Small intestine (tissue), 7 donors: ENCODE measurements around the gene PSMB9. TPM values are rescaled to one million over a fixed set of nuclear protein-coding genes. Genes with fewer than 3 reads are reported as not detected.

Source experiments
- DNase-seq, 2 donors: peaks; one replicate each; pipeline versions ENCODE4 v3.0.0 to v3.0.0-alpha.2; 2013
- FAIRE-seq: peaks from 2 replicates; lab custom pipeline; 2012; peaks lifted over from hg19 to GRCh38; lab: Jason Lieb, UNC
- H3K27ac ChIP-seq, 3 donors: one replicate each; pipeline ENCODE4 v1.5.1; 2013; ENCODE audit warnings: low read length in 2 of 3, mild to moderate bottlenecking in 2 of 3, control low read depth in 1 of 3, inconsistent platforms in 1 of 3, low read depth in 1 of 3, moderate library complexity in 1 of 3
- H3K27me3 ChIP-seq, 3 donors: one replicate each; pipeline ENCODE4 v1.6.1; 2013; ENCODE audit warnings: low read length in 3 of 3, inconsistent platforms in 1 of 3; ENCODE audit not compliant: control insufficient read depth in 3 of 3, insufficient read depth in 3 of 3
- H3K36me3 ChIP-seq, 3 donors: one replicate each; pipeline ENCODE4 v1.6.1; 2013; ENCODE audit warnings: low read length in 3 of 3, inconsistent platforms in 1 of 3, low read depth in 1 of 3, mild to moderate bottlenecking in 1 of 3, moderate library complexity in 1 of 3; ENCODE audit not compliant: control insufficient read depth in 3 of 3, insufficient read depth in 2 of 3
- H3K4me1 ChIP-seq, 3 donors: one replicate each; pipeline ENCODE4 v1.6.1; 2013; ENCODE audit warnings: low read length in 2 of 3, inconsistent platforms in 1 of 3, low read depth in 1 of 3, mild to moderate bottlenecking in 1 of 3, moderate library complexity in 1 of 3; ENCODE audit not compliant: control insufficient read depth in 3 of 3, insufficient read depth in 2 of 3
- H3K4me3 ChIP-seq, 3 donors: one replicate each; pipeline ENCODE4 v1.5.1; 2013; ENCODE audit warnings: low read length in 3 of 3, control low read depth in 1 of 3, inconsistent platforms in 1 of 3, low read depth in 1 of 3, mild to moderate bottlenecking in 1 of 3, moderate library complexity in 1 of 3
- H3K9me3 ChIP-seq, 2 donors: one replicate each; pipeline ENCODE4 v1.6.1; 2013; ENCODE audit warnings: low read depth in 1 of 2, low read length in 1 of 2; ENCODE audit not compliant: control insufficient read depth in 2 of 2, insufficient read depth in 1 of 2
- WGBS, 3 donors: extraction: QIAGEN DNeasy Blood & Tissue Kit; methylation state at CpG; one replicate each; pipeline ENCODE4 v1.1.7; 2013; 5-methylcytosine and 5-hydroxymethylcytosine counted together
- polyA plus RNA-seq, 4 donors: library from polyadenylated mRNA; stranded (reverse) in 3 of 4; unstranded in 1 of 4; fragments of 200-250 nt in 3 of 4; fragments of 120-200 nt in 1 of 4; gene quantifications; one replicate each; pipeline versions ENCODE4 v1.2.1 to v1.2.3, GENCODE V29; 2013
- donor health status: healthy with polysubstance abuse.
- donor health status: control.
- donor health status: control.
- donor health status: Bipolar disorder and iron deficiency.
- donor health status: healthy.

PSMB9 gene
- polyA plus RNA-seq, 4 donors: 21.4 to 224 (median 211) TPM

DNA sequence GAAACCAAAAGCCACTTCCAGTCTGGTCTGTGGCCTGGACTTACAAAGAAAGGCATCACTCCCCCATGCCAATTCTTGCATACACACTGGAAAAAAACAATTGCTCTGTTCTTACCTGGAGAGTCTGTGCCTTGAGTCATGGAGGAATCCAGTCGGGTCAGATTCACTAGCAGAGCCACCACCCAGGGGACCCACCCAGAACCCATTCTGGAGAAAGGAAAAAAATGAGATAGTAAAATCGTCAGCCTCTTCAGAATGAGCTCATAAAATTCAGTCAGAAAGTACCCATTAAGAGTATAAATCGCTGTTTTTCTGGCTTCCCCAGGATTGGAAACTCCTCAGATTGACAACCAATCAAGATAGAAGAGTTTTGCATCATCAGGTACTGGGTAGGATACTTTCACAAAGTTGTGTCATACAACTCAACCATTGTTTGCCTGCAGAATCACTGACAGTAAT is 37.2 kb upstream of the PSMB9 start, which contains the start of gene HLA-DOB:
TSS of gene HLA-DOB (minus strand) at position 257 of the 459 bp plus-strand sequence. CDS start at position 206, 51 bp downstream.
- Histone ChIP-seq H3K4me1 (no peaks in the 10 kb centered on the region), H3K27me3 (peaks cover 0 to 13% (median 0%) of the 10 kb centered on the region in 3 donors), H3K4me3 (no peak within 1 kb of the TSS), H3K36me3 (no peaks in the 10 kb centered on the region), H3K27ac (peak within 1 kb of the TSS in 1 of 3 donors; percentile 73), H3K9me3 (no peaks in the 10 kb centered on the region)
- DNase-seq (peak; percentile 47 to 49), FAIRE-seq (no peak)
- WGBS, 3 donors: 12 to 37% (median 22%) methylated on average over 3 of the region's 3 CpGs

DNA sequence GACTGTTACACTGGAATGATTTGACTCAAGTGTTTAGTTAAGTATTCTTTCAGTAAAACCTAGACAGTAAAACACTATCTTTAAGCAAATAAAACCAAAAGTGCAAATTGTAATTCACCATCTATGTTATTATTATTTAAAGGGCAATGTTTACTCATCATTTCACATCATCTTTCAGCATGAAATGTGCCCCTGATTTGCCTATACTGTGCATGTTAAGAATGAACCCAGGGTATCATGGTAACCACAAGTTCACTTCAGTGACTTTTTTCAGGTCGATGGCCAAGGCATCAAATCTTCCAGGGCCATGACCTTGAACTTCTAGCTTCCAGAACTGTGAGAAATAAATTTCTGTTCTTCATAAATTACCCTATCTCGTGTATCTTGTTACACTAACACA is 35.1 kb upstream of the PSMB9 start:
- no peak for DNase-seq
- Histone ChIP-seq H3K4me1 (no peaks in the 10 kb centered on the region), H3K27me3 (peaks cover 0 to 5% (median 0%) of the 10 kb centered on the region in 3 donors), H3K36me3 (no peaks in the 10 kb centered on the region), H3K27ac (no peak overlapping the region), H3K9me3 (no peaks in the 10 kb centered on the region), H3K4me3 (no peak overlapping the region)
- FAIRE-seq: no peak
- WGBS, 3 donors: 63 to 70% (median 63%) methylated on average over 2 of the region's 2 CpGs

DNA sequence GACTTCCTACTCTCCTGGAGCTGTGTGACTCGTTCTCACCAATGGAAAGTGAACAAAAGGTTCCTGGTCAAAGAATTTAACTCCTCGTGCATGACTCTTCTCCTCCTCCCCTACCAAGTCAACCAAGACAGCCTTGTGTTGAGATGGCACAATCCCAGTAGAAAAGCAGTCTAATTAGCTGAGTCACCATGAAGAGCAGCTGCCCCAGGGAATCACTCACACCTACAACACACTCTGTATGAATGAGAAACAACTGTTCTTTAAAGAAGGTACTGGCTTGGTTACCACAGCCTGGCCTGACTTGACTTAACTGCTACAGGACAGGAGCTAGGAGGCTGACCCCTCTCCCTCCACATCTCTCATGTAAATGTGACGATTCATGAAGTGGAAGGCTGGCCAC is 34.3 kb upstream of the PSMB9 start:
- DNase-seq (no peak), FAIRE-seq (no peak)
- H3K27me3 ChIP-seq: peaks cover 0 to 5% (median 0%) of the 10 kb centered on the region in 3 donors
- no peaks in the 10 kb centered on the region for H3K4me1 ChIP-seq
- H3K9me3 ChIP-seq: no peaks in the 10 kb centered on the region
- H3K27ac ChIP-seq: no peak overlapping the region
- 70 to 75% (median 72%) methylated on average over 3 of the region's 3 CpGs for WGBS, 3 donors
- H3K4me3 ChIP-seq: no peak overlapping the region
- no peaks in the 10 kb centered on the region for H3K36me3 ChIP-seq

DNA sequence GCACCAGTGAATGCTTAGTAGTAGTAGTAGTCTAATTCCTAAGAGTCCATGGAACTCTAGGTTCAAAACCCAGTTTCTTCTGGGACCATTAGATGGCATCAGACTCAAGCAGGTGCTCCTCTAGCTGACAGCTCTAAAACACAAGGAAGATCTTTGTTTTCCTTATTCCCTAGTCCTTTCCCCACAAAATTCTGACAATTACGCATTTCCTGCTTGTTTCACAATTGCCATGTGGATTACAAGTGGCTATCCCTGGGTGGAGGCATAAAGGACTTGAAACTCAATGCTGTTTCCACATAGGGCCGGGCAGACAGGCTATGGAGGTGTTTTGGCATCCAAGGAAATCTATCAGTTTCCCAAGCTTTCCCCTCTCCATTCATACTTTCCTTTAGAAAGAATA is 28.0 kb upstream of the PSMB9 start:
- no peak for FAIRE-seq
- Histone ChIP-seq H3K27me3 (no peaks in the 10 kb centered on the region), H3K4me1 (no peaks in the 10 kb centered on the region), H3K9me3 (no peaks in the 10 kb centered on the region), H3K27ac (peak overlapping the region in 1 of 3 donors; percentile 8), H3K4me3 (no peak overlapping the region), H3K36me3 (peaks cover 13 to 19% (median 17%) of the 10 kb centered on the region in 3 donors)
- peak; percentile 52 to 55 for DNase-seq
- 28 to 43% (median 37%) methylated on average over 2 of the region's 2 CpGs for WGBS, 3 donors

DNA sequence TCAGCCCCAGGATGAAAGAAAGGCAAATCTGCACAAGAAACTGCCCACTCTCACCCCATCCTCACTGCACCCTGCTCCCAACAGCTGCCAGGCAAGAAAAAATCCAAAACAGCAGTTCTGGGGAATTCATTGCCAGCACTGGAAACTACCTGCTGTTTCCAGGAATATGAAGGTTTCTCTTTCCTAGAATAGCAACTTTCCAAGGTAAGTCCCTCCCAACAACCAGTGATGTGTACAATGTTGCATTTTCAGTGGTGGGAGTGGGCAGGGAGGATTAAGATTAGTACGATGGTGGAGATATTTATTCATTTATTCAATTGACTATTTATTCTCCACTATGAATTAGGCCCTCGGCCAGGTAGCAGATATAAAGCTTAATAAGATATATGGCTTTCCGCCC is 27.0 kb upstream of the PSMB9 start:
- no peak for FAIRE-seq
- Histone ChIP-seq H3K4me1 (no peaks in the 10 kb centered on the region), H3K9me3 (no peaks in the 10 kb centered on the region), H3K4me3 (no peak overlapping the region), H3K27me3 (no peaks in the 10 kb centered on the region), H3K36me3 (peaks cover 13 to 22% (median 19%) of the 10 kb centered on the region in 3 donors), H3K27ac (no peak overlapping the region)
- 57 to 69% (median 57%) methylated on average over 3 of the region's 3 CpGs for WGBS, 3 donors
- no peak for DNase-seq

DNA sequence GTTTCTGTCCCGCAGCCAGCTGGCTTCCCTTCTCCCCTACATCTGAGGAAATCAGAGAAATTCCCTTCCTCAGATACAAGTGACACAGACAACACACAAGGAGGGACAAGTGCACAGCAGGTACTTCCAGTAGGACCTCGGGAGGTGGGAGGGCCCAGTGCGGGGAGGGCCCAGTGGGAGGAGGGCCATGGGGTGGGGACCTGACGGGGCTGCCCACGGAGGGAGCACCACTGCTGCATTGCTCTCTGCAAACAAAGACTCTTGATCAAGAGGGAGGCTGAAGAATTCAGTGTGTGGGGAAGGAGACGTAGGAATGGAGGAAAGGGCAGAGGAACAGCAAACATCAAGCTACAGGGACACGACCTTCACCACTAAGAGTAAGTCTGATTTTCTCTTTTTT is 24.5 kb upstream of the PSMB9 start:
- FAIRE-seq (no peak), DNase-seq (no peak)
- Histone ChIP-seq H3K9me3 (no peaks in the 10 kb centered on the region), H3K27ac (no peak overlapping the region), H3K4me1 (no peaks in the 10 kb centered on the region), H3K27me3 (no peaks in the 10 kb centered on the region), H3K4me3 (no peak overlapping the region), H3K36me3 (peaks cover 13 to 28% (median 23%) of the 10 kb centered on the region in 3 donors)
- WGBS, 3 donors: 73 to 81% (median 73%) methylated on average over 7 of the region's 7 CpGs

DNA sequence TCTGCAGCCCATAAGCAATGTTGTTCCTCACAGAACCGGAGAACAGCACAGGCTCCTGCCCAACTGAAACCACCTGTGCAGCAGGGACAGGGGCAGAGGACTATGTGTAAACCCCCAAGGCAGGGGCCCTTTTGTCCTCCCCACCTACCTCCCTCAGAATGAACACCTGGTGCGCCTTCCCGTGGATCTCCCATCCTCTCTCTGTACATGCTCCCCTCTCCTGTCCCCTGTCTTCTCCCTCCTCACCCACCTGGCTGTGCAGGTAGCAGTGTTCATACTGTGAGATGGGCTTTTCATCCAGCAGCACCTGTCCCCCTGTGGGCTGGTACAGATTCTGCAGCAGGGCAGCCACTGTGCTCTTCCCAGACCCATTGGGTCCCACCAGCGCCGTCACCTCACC is 24.0 kb upstream of the PSMB9 start:
- peaks cover 13 to 33% (median 24%) of the 10 kb centered on the region in 3 donors for H3K36me3 ChIP-seq
- H3K27me3 ChIP-seq: no peaks in the 10 kb centered on the region
- no peaks in the 10 kb centered on the region for H3K9me3 ChIP-seq
- no peak overlapping the region for H3K27ac ChIP-seq
- 90 to 97% (median 96%) methylated on average over 5 of the region's 5 CpGs for WGBS, 3 donors
- no peak overlapping the region for H3K4me3 ChIP-seq
- FAIRE-seq (no peak), DNase-seq (no peak)
- H3K4me1 ChIP-seq: no peaks in the 10 kb centered on the region

DNA sequence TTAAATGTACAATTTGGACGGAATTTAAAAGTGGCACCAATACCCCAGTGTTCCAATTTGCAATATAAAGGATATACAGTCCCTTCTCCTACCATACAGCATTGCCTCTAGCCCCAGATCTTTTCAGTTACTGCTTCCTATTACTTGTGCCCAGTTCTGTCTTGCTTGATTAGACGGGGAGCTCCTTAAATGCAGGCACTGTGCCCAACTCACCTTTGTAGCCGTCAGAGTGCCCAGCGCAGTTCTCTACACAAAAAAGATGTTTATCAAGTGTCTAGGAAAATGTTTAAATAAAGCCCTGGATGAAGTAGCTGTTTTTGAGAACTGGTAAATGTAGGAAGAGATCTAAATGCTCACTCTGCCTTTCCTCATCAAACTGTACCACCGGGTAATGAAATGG is 23.1 kb upstream of the PSMB9 start:
- DNase-seq (no peak), FAIRE-seq (no peak)
- Histone ChIP-seq H3K4me1 (no peaks in the 10 kb centered on the region), H3K27me3 (no peaks in the 10 kb centered on the region), H3K27ac (no peak overlapping the region), H3K36me3 (peaks cover 13 to 39% (median 31%) of the 10 kb centered on the region in 3 donors), H3K4me3 (no peak overlapping the region), H3K9me3 (no peaks in the 10 kb centered on the region)
- 84 to 93% (median 88%) methylated on average over 5 of the region's 5 CpGs for WGBS, 3 donors

DNA sequence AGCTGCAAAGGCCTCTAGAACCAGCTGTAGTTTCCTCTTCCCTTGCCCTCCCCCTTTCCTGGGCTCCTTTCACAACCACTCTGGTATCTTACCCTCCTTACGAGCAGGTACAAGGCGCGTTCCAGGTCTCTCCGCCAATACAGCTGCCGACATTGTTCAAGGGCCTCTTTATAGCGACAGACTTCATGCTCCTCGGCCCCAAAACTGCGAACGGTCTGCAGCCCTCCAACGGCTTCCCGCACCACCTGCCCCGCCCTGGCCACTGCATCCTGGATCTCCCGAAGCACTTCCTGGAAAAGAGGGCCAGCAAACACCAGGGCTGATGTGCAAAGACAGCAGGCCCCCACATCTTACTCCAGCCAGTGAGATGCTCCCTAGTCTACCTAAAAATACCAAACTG is 21.5 kb upstream of the PSMB9 start:
- Histone ChIP-seq H3K4me3 (no peak overlapping the region), H3K9me3 (no peaks in the 10 kb centered on the region), H3K27me3 (no peaks in the 10 kb centered on the region), H3K4me1 (peaks cover 0 to 2% (median under 1%) of the 10 kb centered on the region in 3 donors), H3K36me3 (peaks cover 13 to 40% (median 31%) of the 10 kb centered on the region in 3 donors), H3K27ac (no peak overlapping the region)
- WGBS, 3 donors: 84 to 91% (median 85%) methylated on average over 13 of the region's 13 CpGs
- FAIRE-seq (no peak), DNase-seq (no peak)
